Stimulated activated naive CD8-positive, alpha-beta T cell treated with anti-CD3 and anti-CD28 coated beads, Interleukin-15, Interleukin-2, amounts not matched to agents 100 ng/mL and 50 ng/mL, for 24 hours (primary cell): ENCODE results near the gene RNF220.
A peak's percentile ranks its signal among the peaks of the same experiment; 100 is the strongest.

Experiments used
- H3K27ac Mint-ChIP-seq: one replicate; pipeline ENCODE4 v1.8.0; 2021; ENCODE audit warnings: mild to moderate bottlenecking, mixed read lengths
- H3K27me3 Mint-ChIP-seq: one replicate; pipeline ENCODE4 v1.8.0; 2021; ENCODE audit warnings: mixed read lengths
- H3K36me3 Mint-ChIP-seq: one replicate; pipeline ENCODE4 v1.8.0; 2021; ENCODE audit warnings: low read depth, mixed read lengths
- H3K4me1 Mint-ChIP-seq: one replicate; pipeline ENCODE4 v1.8.0; 2021; ENCODE audit warnings: low read depth, mixed read lengths
- H3K4me3 Mint-ChIP-seq: one replicate; pipeline ENCODE4 v1.8.0; 2021; ENCODE audit warnings: mild to moderate bottlenecking, mixed read lengths
- H3K9me3 Mint-ChIP-seq: one replicate; pipeline ENCODE4 v1.8.0; 2021; ENCODE audit warnings: mixed read lengths

The RNF220 gene

GRCh38 chr1:44511769-44512168 lies 106.7 kb downstream of the RNF220 start:
- H3K9me3 Mint-ChIP-seq: no peaks in the 10 kb centered on the region
- H3K4me3 Mint-ChIP-seq: no peak overlapping the region
- peak overlapping the region; percentile 2 for H3K27ac Mint-ChIP-seq
- H3K4me1 Mint-ChIP-seq: peaks cover 11% of the 10 kb centered on the region
- no peaks in the 10 kb centered on the region for H3K36me3 Mint-ChIP-seq
- H3K27me3 Mint-ChIP-seq: peaks cover 31% of the 10 kb centered on the region

GRCh38 chr1:44512313-44512885 lies 107.3 kb downstream of the RNF220 start:
- Mint-ChIP-seq H3K36me3 (no peaks in the 10 kb centered on the region), H3K4me1 (peaks cover 11% of the 10 kb centered on the region), H3K27ac (no peak overlapping the region), H3K4me3 (no peak overlapping the region), H3K9me3 (no peaks in the 10 kb centered on the region), H3K27me3 (peaks cover 37% of the 10 kb centered on the region)

GRCh38 chr1:44513111-44513510 lies 108.1 kb downstream of the RNF220 start:
- H3K27me3 Mint-ChIP-seq: peaks cover 38% of the 10 kb centered on the region

GRCh38 chr1:44514673-44515072 lies 109.6 kb downstream of the RNF220 start:
- no peaks in the 10 kb centered on the region for H3K9me3 Mint-ChIP-seq
- peaks cover 31% of the 10 kb centered on the region for H3K27me3 Mint-ChIP-seq
- peaks cover 11% of the 10 kb centered on the region for H3K4me1 Mint-ChIP-seq
- H3K27ac Mint-ChIP-seq: no peak overlapping the region
- no peak overlapping the region for H3K4me3 Mint-ChIP-seq
- H3K36me3 Mint-ChIP-seq: no peaks in the 10 kb centered on the region

More at GRCh38 chr1:44513111-44513510, 108.1 kb downstream of the RNF220 start:
- no peak overlapping the region for H3K4me3 Mint-ChIP-seq
- peaks cover 11% of the 10 kb centered on the region for H3K4me1 Mint-ChIP-seq
- H3K9me3 Mint-ChIP-seq: no peaks in the 10 kb centered on the region
- no peak overlapping the region for H3K27ac Mint-ChIP-seq
- H3K36me3 Mint-ChIP-seq: no peaks in the 10 kb centered on the region

GRCh38 chr1:44515416-44515815 lies 110.4 kb downstream of the RNF220 start:
- no peaks in the 10 kb centered on the region for H3K9me3 Mint-ChIP-seq
- no peak overlapping the region for H3K4me3 Mint-ChIP-seq
- H3K36me3 Mint-ChIP-seq: no peaks in the 10 kb centered on the region
- H3K27ac Mint-ChIP-seq: no peak overlapping the region
- peaks cover 11% of the 10 kb centered on the region for H3K4me1 Mint-ChIP-seq
- H3K27me3 Mint-ChIP-seq: peaks cover 34% of the 10 kb centered on the region

GRCh38 chr1:44519035-44519676 lies 114.1 kb downstream of the RNF220 start:
- Mint-ChIP-seq H3K36me3 (no peaks in the 10 kb centered on the region), H3K4me1 (no peaks in the 10 kb centered on the region), H3K27ac (no peak overlapping the region), H3K9me3 (no peaks in the 10 kb centered on the region), H3K27me3 (peaks cover 30% of the 10 kb centered on the region), H3K4me3 (no peak overlapping the region)

GRCh38 chr1:44521378-44522080 lies 116.5 kb downstream of the RNF220 start:
- Mint-ChIP-seq H3K36me3 (no peaks in the 10 kb centered on the region), H3K4me3 (no peak overlapping the region), H3K27ac (no peak overlapping the region), H3K27me3 (peaks cover 17% of the 10 kb centered on the region), H3K9me3 (no peaks in the 10 kb centered on the region), H3K4me1 (no peaks in the 10 kb centered on the region)

GRCh38 chr1:44523593-44524591 lies 118.8 kb downstream of the RNF220 start:
- no peaks in the 10 kb centered on the region for H3K9me3 Mint-ChIP-seq
- no peaks in the 10 kb centered on the region for H3K4me1 Mint-ChIP-seq
- H3K27me3 Mint-ChIP-seq: peaks cover 7% of the 10 kb centered on the region
- H3K27ac Mint-ChIP-seq: no peak overlapping the region
- H3K4me3 Mint-ChIP-seq: no peak overlapping the region
- no peaks in the 10 kb centered on the region for H3K36me3 Mint-ChIP-seq

- H3K27ac Mint-ChIP-seq: no peak overlapping the region
- H3K4me3 Mint-ChIP-seq: no peak overlapping the region
- no peaks in the 10 kb centered on the region for H3K36me3 Mint-ChIP-seq
- no peaks in the 10 kb centered on the region for H3K9me3 Mint-ChIP-seq
- H3K27me3 Mint-ChIP-seq: peaks cover 4% of the 10 kb centered on the region
- H3K4me1 Mint-ChIP-seq: no peaks in the 10 kb centered on the region
Observed at GRCh38 chr1:44524655-44525500, 119.8 kb downstream of the RNF220 start.

GRCh38 chr1:44526295-44527073 lies 121.4 kb downstream of the RNF220 start:
- no peaks in the 10 kb centered on the region for H3K9me3 Mint-ChIP-seq
- H3K27me3 Mint-ChIP-seq: peaks cover 6% of the 10 kb centered on the region
- no peaks in the 10 kb centered on the region for H3K4me1 Mint-ChIP-seq
- no peak overlapping the region for H3K4me3 Mint-ChIP-seq
- H3K27ac Mint-ChIP-seq: no peak overlapping the region
- H3K36me3 Mint-ChIP-seq: no peaks in the 10 kb centered on the region

- H3K9me3 Mint-ChIP-seq: no peaks in the 10 kb centered on the region
- peaks cover 7% of the 10 kb centered on the region for H3K4me1 Mint-ChIP-seq
- H3K27me3 Mint-ChIP-seq: peaks cover 9% of the 10 kb centered on the region
- no peak overlapping the region for H3K27ac Mint-ChIP-seq
- no peaks in the 10 kb centered on the region for H3K36me3 Mint-ChIP-seq
- H3K4me3 Mint-ChIP-seq: no peak overlapping the region
Observed at GRCh38 chr1:44531785-44532566, 126.9 kb downstream of the RNF220 start.

GRCh38 chr1:44532567-44532944 lies 127.5 kb downstream of the RNF220 start:
- Mint-ChIP-seq H3K27me3 (peaks cover 9% of the 10 kb centered on the region), H3K36me3 (no peaks in the 10 kb centered on the region), H3K9me3 (no peaks in the 10 kb centered on the region), H3K4me3 (no peak overlapping the region), H3K4me1 (peaks cover 7% of the 10 kb centered on the region), H3K27ac (no peak overlapping the region)

- Mint-ChIP-seq H3K9me3 (no peaks in the 10 kb centered on the region), H3K4me1 (peaks cover 7% of the 10 kb centered on the region), H3K27me3 (peaks cover 9% of the 10 kb centered on the region), H3K4me3 (no peak overlapping the region), H3K27ac (no peak overlapping the region), H3K36me3 (no peaks in the 10 kb centered on the region)
Observed at GRCh38 chr1:44534771-44535170, 129.7 kb downstream of the RNF220 start.
